ENCODE results near the gene KRTAP13-3.

GRCh38 chr21:30382201-30382600 lies 43.5 kb downstream of the KRTAP13-3 start:
- TF ChIP-seq CTCF (IDR thresholded peaks at IDR 0.05), result no peak
- TF ChIP-seq POLR2A (IDR thresholded peaks at IDR 0.05), result no peak
- TF ChIP-seq EP300 (IDR thresholded peaks at IDR 0.05), result no peak

Data from ovary (tissue), 3 donors.